Mesendoderm (in vitro differentiated cells): ENCODE data around the gene ASPN.

Experiments used
- DNase-seq: peaks from one replicate; pipeline ENCODE4 v3.0.0; 2013
- H2AK5ac ChIP-seq: 2 replicates; pipeline ENCODE4 v1.6.1; 2013; ENCODE audit warnings: low read length, inconsistent platforms
- H2BK120ac ChIP-seq: 2 replicates; pipeline ENCODE4 v1.6.1; 2013; ENCODE audit warnings: low read depth, mild to moderate bottlenecking, low read length, moderate library complexity, mixed read lengths
- H2BK15ac ChIP-seq: replicated peaks from 2 replicates; pipeline ENCODE4 v1.6.1; 2013; ENCODE audit warnings: low read depth, mild to moderate bottlenecking, moderate library complexity
- H2BK5ac ChIP-seq: 2 replicates; pipeline ENCODE4 v1.6.1; 2013; ENCODE audit warnings: low read length, inconsistent platforms
- H3K18ac ChIP-seq: 2 replicates; pipeline ENCODE4 v1.6.1; 2013; ENCODE audit warnings: mild to moderate bottlenecking, low read length, mixed read lengths
- H3K23ac ChIP-seq: one replicate; pipeline ENCODE4 v1.6.1; 2013; ENCODE audit warnings: low read length
- H3K27ac ChIP-seq: 2 replicates; pipeline ENCODE4 v1.5.1; 2013; ENCODE audit warnings: low read depth, mild to moderate bottlenecking, inconsistent platforms, low read length, moderate library complexity
- H3K27me3 ChIP-seq: 2 replicates; pipeline ENCODE4 v1.6.1; 2013; ENCODE audit warnings: low read length, control low read depth, mild to moderate bottlenecking, inconsistent platforms; ENCODE audit not compliant: insufficient read depth, poor library complexity
- H3K36me3 ChIP-seq: 2 replicates; pipeline ENCODE4 v1.6.1; 2013; ENCODE audit warnings: low read length, inconsistent platforms; ENCODE audit not compliant: control insufficient read depth, insufficient read depth
- H3K4ac ChIP-seq: one replicate; pipeline ENCODE4 v1.6.1; 2013; ENCODE audit warnings: low read depth, mild to moderate bottlenecking, low read length, moderate library complexity
- H3K4me1 ChIP-seq: 2 replicates; pipeline ENCODE4 v1.6.1; 2013; ENCODE audit warnings: low read depth, low read length, inconsistent platforms; ENCODE audit not compliant: control insufficient read depth
- H3K4me2 ChIP-seq: 2 replicates; pipeline ENCODE4 v1.6.1; 2013; ENCODE audit warnings: low read length
- H3K4me3 ChIP-seq: 2 replicates; pipeline ENCODE4 v1.5.1; 2013; ENCODE audit warnings: mild to moderate bottlenecking, low read length
- H3K56ac ChIP-seq: one replicate; pipeline ENCODE4 v1.6.1; 2013; ENCODE audit warnings: low read length
- H3K79me1 ChIP-seq: 2 replicates; pipeline ENCODE4 v1.6.1; 2013; ENCODE audit warnings: low read length, inconsistent platforms
- H3K79me2 ChIP-seq: 2 replicates; pipeline ENCODE4 v1.6.1; 2013; ENCODE audit warnings: mild to moderate bottlenecking, low read length; ENCODE audit not compliant: control insufficient read depth, insufficient read depth
- H3K9ac ChIP-seq: 2 replicates; pipeline ENCODE4 v1.6.1; 2013; ENCODE audit warnings: low read length, inconsistent platforms
- H4K5ac ChIP-seq: one replicate; pipeline ENCODE4 v1.6.1; 2013; ENCODE audit warnings: low read length
- H4K8ac ChIP-seq: one replicate; pipeline ENCODE4 v1.6.1; 2013; ENCODE audit warnings: low read depth, mild to moderate bottlenecking, control low read depth, low read length, moderate library complexity
- WGBS: extraction: QIAGEN DNeasy Blood & Tissue Kit; methylation state at CpG from one replicate; pipeline ENCODE4 v1.1.7; 2013; ENCODE audit warnings: low lambda C conversion rate, missing lambda C conversion rate; ENCODE audit not compliant: insufficient coverage; ENCODE audit errors: extremely low coverage; 5-methylcytosine and 5-hydroxymethylcytosine counted together

Gene ASPN

GRCh38 chr9:92486371-92486770 lies 4.1 kb upstream of the ASPN start:
- H3K27ac ChIP-seq = no peak overlapping the region
- peaks cover 3% of the 10 kb centered on the region for H3K4me1 ChIP-seq
- no peak overlapping the region for H3K56ac ChIP-seq
- no peak overlapping the region for H3K9ac ChIP-seq
- H3K79me2 ChIP-seq = no peaks in the 10 kb centered on the region
- H3K4me2 ChIP-seq = no peak overlapping the region
- no peak overlapping the region for H3K23ac ChIP-seq
- H4K5ac ChIP-seq = no peak overlapping the region
- no peaks in the 10 kb centered on the region for H3K27me3 ChIP-seq
- no peak overlapping the region for H3K4ac ChIP-seq
- WGBS = no CpG with 5 or more reads among the region's 3 CpGs
- H2BK120ac ChIP-seq = no peak overlapping the region
- no peak for DNase-seq
- H2BK15ac ChIP-seq = no peak overlapping the region
- H3K36me3 ChIP-seq = no peaks in the 10 kb centered on the region
- no peaks in the 10 kb centered on the region for H3K79me1 ChIP-seq
- H4K8ac ChIP-seq = no peak overlapping the region
- H3K18ac ChIP-seq = no peak overlapping the region
- H2AK5ac ChIP-seq = no peak overlapping the region
- H3K4me3 ChIP-seq = no peak overlapping the region
- H2BK5ac ChIP-seq = no peak overlapping the region

GRCh38 chr9:92484563-92484962 lies 2.3 kb upstream of the ASPN start:
- H2AK5ac ChIP-seq = no peak overlapping the region

GRCh38 chr9:92483627-92484545 lies 1.6 kb upstream of the ASPN start:
- Histone ChIP-seq H2BK120ac (no peak overlapping the region), H2BK5ac (no peak overlapping the region), H3K56ac (no peak overlapping the region), H3K79me1 (no peaks in the 10 kb centered on the region), H4K8ac (no peak overlapping the region), H3K79me2 (no peaks in the 10 kb centered on the region), H3K4me3 (no peak overlapping the region), H3K36me3 (no peaks in the 10 kb centered on the region), H3K27ac (no peak overlapping the region), H3K9ac (no peak overlapping the region), H2AK5ac (no peak overlapping the region), H2BK15ac (no peak overlapping the region), H3K23ac (no peak overlapping the region), H3K4me2 (no peak overlapping the region), H3K18ac (no peak overlapping the region), H3K4me1 (no peaks in the 10 kb centered on the region), H3K4ac (no peak overlapping the region), H3K27me3 (no peaks in the 10 kb centered on the region), H4K5ac (no peak overlapping the region)
- no peak for DNase-seq
- no CpG with 5 or more reads among the region's 5 CpGs for WGBS

More at GRCh38 chr9:92484563-92484962, 2.3 kb upstream of the ASPN start:
- H2BK120ac ChIP-seq = no peak overlapping the region
- no peak overlapping the region for H4K5ac ChIP-seq
- no peak overlapping the region for H3K9ac ChIP-seq
- WGBS = no CpG with 5 or more reads among the region's 3 CpGs
- H3K4me1 ChIP-seq = no peaks in the 10 kb centered on the region
- H3K36me3 ChIP-seq = no peaks in the 10 kb centered on the region
- H3K4me3 ChIP-seq = no peak overlapping the region
- H3K4ac ChIP-seq = no peak overlapping the region
- H3K27me3 ChIP-seq = no peaks in the 10 kb centered on the region
- no peak overlapping the region for H3K4me2 ChIP-seq
- H3K56ac ChIP-seq = no peak overlapping the region
- H2BK15ac ChIP-seq = no peak overlapping the region
- no peak overlapping the region for H3K27ac ChIP-seq
- no peak overlapping the region for H3K18ac ChIP-seq
- no peak overlapping the region for H4K8ac ChIP-seq
- H3K79me2 ChIP-seq = no peaks in the 10 kb centered on the region
- H3K79me1 ChIP-seq = no peaks in the 10 kb centered on the region
- no peak for DNase-seq
- no peak overlapping the region for H2BK5ac ChIP-seq
- H3K23ac ChIP-seq = no peak overlapping the region

DNA sequence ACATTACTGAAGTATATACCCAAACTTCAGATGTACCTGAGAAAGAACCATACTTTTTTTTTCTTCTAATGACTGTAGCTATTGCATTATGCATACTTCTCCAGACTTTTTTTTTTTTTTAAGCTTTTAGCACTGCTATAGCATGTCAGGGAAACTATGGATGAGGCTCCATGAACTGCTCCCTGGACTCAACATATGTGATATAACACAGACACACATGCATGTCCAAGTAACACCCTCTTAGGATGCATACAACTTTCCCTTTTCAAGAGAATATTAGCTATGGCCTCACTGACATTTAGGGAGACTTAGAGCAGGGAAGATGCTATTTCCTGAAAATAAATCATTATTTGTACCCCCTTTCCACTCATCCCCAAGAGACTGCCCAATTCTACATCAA lies 499 bp upstream of the ASPN start:
- Histone ChIP-seq H3K79me2 (no peaks in the 10 kb centered on the region), H3K4me2 (no peak overlapping the region), H2BK15ac (no peak overlapping the region), H3K23ac (no peak overlapping the region), H4K5ac (no peak overlapping the region), H2BK5ac (no peak overlapping the region), H3K4me1 (no peaks in the 10 kb centered on the region), H3K9ac (no peak overlapping the region), H2AK5ac (no peak overlapping the region), H3K36me3 (no peaks in the 10 kb centered on the region), H3K27ac (no peak overlapping the region), H3K79me1 (no peaks in the 10 kb centered on the region), H3K56ac (no peak overlapping the region), H3K27me3 (no peaks in the 10 kb centered on the region), H3K4ac (no peak overlapping the region), H3K4me3 (no peak overlapping the region), H3K18ac (no peak overlapping the region), H4K8ac (no peak overlapping the region), H2BK120ac (no peak overlapping the region)
- no peak for DNase-seq

GRCh38 chr9:92480986-92481633 lies 1.2 kb downstream of the ASPN start:
- Histone ChIP-seq H3K79me2 (no peaks in the 10 kb centered on the region), H3K79me1 (no peaks in the 10 kb centered on the region), H3K4me3 (no peak overlapping the region), H3K27ac (no peak overlapping the region), H3K23ac (no peak overlapping the region), H2BK120ac (no peak overlapping the region), H3K27me3 (no peaks in the 10 kb centered on the region), H2BK5ac (no peak overlapping the region), H3K36me3 (no peaks in the 10 kb centered on the region), H4K8ac (no peak overlapping the region), H3K4me2 (no peak overlapping the region), H3K9ac (no peak overlapping the region), H4K5ac (no peak overlapping the region), H2BK15ac (no peak overlapping the region), H3K4me1 (no peaks in the 10 kb centered on the region), H3K56ac (no peak overlapping the region), H3K18ac (no peak overlapping the region), H3K4ac (no peak overlapping the region), H2AK5ac (no peak overlapping the region)
- no CpG with 5 or more reads among the region's 2 CpGs for WGBS
- DNase-seq = peak; percentile 22
